ENCODE data around the gene GLIS1.

Gene GLIS1

DNA sequence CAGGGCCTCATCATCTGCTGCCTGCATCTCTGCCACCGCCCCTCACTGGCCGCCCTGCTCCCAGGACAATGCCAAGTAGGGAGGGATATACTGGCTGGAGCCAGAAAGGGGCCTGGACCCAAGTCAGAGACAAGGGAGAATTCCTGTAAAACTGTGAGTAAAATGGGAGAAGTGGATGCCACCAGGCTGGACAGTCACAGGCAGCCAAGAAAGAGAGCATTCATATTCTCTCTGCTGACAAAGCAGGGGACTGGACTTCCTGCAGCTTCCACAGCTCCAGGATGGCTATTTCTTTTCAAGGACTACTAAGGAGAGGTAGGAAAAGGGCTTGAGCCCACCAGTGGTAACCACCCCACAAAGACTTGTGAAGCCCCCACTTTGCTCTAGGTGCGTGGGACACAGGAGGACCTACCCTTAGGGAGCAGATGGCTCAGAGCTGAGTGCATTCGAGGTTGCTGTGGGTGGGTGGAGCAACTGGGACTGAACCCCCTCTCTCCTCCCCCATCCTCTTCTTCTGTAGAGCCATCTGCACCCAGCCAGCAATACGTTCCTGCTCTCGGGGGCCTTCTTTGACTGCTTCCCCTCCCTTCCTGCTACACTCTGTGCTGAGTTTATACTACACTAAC is 57.5 kb downstream of the GLIS1 start:
- DNase-seq (ENCODE audit: extremely low read depth in 1 of 2, low read depth in 1 of 2) = no peak

DNA sequence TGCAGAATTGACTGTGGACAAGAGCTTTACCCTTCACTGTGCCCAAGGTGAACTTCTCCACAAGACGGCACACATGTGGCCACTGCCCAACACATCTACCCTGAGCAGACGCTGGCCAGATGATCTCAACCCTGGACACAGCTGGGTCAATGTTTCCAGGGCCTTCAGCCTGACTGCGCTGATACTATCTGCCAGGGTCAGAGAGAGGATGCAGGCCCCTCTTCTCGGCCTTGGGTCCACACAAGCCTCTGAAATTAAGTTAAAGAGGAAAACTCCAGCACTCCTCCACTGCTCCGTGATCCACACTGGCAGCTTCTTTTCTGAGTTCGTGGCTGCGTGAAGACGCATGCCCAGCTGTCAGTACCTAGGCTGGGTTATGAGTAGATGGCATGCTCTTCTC is 58.1 kb downstream of the GLIS1 start:
- DNase-seq (ENCODE audit: extremely low read depth in 1 of 2, low read depth in 1 of 2) = no peak

DNA sequence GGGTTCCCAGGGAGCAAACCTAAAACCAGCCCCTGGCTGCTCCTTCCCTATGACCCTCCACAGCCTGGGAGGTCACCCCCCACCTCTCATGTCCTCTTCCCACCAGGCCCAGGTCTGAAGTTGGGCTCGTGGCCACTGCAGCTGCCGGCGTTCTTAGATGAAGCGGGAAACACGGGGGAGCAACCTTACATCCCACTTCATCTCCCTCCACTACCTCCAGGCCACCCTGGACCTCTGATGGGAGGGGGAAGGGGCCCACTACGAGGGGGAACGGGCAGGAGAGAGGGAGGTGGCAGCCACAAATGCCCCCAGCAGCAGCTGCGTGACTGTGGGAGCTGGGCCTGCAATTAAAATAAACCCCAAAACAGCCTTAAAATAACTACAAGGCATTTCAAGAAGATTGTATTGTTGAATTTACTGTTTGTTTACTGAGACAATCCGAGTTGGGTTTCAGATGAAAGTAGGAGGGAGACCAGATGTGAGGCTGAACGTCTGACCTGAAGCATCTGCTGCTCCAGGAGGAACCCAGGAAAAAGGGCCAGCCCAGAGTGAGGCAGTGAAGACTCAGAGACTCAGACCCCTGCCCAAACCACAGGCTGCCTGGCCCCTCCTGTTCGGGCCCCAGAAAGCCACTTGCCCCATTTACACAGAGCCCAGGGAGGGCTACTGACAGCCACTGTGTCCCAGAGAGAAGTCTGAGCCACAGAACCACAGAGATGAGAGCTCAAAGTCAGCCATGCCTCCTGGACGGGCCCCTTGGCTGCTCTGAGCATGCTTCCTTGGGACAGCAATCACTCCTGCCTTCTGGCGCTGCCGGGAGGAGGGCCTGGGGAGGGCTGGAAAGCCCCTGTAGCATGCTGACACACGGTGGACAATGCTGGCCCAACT is 59.8 kb downstream of the GLIS1 start:
- no peak for DNase-seq (ENCODE audit: extremely low read depth in 1 of 2, low read depth in 1 of 2)

DNA sequence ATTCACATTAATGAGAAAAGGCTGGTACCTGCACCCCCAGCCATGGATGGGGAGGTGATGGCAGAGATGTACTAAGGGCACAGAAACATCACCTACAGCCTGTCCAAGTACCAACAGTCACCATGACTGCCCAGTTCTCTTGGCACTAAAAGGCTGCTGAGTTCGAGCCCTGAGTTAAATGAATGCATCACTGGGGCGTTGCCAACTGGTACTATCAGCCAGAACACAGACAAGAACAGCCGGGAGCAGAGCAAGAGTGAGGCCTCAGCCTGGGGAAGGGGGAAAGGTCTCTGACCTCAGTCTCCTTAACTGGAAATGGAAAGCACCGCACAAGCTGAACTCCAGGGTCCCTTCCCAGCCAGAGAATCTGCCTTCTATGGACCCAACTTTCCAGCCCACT is 60.5 kb downstream of the GLIS1 start:
- DNase-seq (ENCODE audit: extremely low read depth in 1 of 2, low read depth in 1 of 2) = no peak

DNA sequence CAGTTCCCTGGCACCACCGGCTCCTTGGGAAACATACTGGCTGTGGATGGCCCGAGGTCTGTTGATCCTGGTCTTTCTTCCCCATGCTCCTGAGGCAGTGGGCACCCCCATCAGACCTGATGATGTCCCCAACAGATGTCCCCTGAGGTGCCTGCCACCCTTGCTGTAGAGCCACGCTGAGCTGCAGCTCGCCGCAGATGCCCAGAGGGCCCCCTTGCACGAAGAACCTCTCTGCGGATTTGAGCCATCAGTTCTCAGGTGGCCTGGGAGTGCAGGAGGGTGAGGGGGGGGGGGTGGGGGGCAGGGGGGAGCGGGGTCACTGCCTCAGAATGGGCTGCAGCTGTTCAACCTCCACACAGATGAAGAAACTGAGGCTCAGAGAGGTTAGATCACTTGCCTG is 60.9 kb downstream of the GLIS1 start:
- DNase-seq (ENCODE audit: extremely low read depth in 1 of 2, low read depth in 1 of 2) = no peak

DNA sequence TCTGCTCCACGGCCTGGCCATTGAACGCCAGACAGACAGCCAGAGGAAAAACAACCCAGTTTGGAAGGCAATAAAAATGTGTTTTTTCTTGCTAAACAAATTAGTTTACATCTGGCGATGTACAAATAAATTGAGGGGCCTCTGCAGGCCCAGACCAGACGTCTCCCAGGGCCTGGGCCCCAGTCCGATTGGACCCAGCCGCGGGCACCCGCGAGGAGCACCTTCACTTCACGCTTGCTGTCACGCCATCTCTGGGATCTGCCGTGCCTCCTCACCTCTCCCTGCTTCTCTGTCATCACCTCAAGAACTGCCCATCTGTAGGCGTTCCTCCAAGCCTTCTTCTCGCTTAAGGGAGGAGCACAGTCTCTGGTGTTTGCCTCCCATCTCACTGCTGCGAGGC is 61.5 kb downstream of the GLIS1 start:
- DNase-seq (ENCODE audit: extremely low read depth in 1 of 2, low read depth in 1 of 2) = no peak

DNA sequence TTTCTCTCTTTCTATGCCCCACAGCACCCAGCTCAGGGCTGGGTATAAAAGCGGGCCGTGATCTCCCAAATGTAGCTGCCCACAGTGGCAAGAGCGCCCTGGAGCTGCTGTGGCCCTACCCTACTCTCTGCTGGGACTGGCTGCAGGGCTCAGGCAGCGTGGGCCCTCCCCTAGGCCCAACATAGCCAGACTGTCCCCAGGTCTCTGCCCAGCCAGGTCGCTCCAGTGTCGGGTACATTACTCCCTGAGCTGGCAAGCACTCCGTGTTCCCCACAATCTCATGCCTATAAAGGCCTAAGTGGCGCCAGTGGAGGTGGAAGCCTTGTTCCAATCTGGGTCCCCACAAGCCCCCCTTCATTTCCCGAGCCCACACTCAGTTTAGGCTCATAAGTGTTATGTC is 66.2 kb downstream of the GLIS1 start:
- DNase-seq (ENCODE audit: extremely low read depth in 1 of 2, low read depth in 1 of 2) = no peak

DNA sequence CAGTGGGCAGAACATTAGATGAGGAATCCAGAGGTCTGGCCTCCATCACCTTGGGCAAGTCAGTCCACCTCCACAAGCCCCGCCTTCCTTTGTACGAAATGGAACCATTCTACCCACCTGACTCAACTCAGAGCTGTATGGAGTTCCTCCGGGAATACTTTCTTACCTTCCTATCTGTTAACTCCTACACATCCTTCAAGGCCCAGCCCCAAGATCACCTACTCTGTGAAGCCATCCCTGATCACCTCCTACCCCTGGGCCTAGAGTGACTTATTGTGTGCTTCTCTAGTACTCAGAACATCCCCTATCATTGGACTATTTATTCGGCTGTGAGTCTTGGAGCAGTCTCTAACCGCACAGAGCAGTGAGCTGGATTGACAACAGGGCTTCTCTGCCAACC is 66.7 kb downstream of the GLIS1 start:
- no peak for DNase-seq (ENCODE audit: extremely low read depth in 1 of 2, low read depth in 1 of 2)

DNA sequence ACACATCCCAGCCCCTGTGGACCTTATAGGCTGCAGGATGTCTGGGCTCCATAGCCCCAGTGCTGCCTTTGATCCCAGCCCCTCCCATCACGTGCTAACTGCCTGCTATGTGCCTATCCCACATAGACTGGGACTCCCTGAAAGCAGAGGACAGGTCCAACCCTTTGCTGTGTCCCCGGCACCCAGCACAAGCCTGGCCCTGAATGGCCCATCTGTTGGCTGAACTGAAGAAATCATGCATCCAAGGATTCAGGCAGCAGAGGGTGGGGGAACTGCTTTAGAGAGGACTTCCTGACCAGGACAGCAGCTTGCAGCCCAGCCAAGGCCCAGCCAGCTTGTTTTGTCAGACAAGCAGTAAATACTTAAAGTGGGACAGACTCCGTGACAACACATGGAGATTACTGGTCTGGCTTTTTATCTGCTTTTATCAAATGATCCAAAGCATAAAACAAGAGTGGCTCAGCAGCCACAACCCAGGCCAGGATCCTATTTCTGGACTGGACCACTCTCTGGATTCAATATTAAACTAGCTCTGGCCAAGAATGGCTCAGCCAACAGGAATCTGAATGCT is 69.3 kb downstream of the GLIS1 start:
- DNase-seq (ENCODE audit: extremely low read depth in 1 of 2, low read depth in 1 of 2) = no peak

DNA sequence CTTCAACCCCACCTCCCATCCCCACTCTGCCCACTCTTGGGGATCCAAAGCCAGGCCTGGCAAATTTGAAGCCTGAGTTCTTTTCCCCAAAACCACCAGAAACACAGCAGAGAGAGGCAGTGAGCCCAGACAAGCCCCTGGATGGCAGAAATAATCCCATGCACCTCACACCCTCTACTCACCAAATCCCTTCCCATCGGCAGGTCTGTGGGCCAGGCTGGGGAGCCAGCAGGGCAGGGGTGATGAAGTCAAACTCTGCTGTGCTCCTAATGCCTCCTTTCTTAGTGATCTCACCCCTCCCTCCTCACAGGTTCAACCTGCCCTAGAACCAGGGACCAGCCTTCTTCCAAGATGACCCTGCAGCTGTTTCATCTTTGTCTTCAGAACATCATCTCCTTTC is 72.4 kb downstream of the GLIS1 start:
- no peak for DNase-seq (ENCODE audit: extremely low read depth in 1 of 2, low read depth in 1 of 2)

DNA sequence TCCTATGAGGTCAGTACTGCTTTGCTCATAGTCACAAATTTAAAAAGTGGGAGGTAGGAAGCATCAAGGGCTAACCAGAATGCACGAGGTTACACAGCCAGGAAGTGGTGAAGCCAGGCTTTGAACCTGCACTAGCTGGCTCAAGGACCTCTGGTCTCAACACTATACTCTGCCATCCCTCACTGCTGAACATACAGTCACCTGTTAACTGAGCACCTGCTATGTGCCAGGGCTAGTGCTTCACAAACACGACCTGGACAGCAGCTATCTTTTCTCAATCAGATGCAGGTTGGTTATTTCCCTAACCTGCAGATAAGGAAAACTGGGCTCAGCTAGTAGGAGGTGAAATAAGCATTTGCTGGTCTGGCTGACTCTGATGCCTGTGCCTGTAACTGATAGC is 73.0 kb downstream of the GLIS1 start:
- DNase-seq (ENCODE audit: extremely low read depth in 1 of 2, low read depth in 1 of 2) = no peak

DNA sequence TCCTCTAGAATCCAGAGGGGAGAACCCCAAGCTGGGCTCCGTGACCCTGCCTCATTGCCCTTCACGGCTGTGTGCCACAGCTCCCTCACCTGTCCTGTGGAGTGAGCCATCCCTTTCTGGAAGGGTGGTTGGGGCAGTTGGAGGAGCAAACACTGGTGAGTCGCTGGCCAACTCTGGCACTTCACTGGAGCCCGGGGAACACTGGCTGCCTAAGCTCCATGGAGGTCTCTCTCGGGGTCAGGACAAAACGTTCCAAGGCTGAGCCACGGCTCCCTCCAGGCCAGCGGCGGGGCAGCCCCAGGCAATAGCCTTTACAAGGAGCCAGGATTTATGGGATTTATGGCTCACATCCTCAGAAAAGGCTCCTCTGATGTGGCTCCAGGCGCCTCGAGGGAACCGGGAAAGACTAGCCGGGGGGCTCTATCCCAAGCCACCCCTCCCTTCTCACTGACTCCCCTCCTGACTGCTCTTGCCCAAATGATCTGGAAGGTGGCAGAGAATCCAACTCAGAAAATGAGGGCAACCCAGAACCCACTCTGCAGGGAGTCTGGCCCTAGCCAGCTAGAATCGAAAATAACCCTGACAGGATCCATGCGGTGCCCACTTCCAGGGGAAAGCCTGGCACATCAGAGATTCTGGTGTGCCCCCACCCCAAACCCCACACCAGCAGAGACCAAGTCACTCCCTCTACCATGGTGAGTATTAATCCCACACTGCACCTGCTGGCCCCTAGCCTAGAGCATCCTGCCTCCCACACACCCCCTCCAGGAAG is 75.2 kb downstream of the GLIS1 start:
- no peak for DNase-seq (ENCODE audit: extremely low read depth in 1 of 2, low read depth in 1 of 2)

DNA sequence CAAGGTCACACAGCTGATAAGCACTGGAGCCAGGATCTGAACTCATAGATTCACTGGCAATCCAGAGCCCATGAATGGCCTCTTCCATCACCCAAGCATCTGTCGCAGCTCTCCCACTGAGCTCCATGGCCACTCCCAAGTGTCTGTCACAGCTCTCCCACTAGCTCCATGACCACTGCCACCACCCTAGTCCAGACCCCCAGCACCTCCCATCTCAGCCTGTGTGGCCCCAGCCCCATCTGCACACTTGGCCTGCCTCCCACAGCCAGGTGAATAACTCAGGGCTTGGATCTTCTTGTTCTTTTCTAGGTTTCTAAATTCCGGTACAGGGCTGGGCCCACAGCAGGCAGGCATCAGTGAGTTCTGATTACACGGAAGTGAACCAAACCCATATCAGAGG is 76.0 kb downstream of the GLIS1 start:
- no peak for DNase-seq (ENCODE audit: extremely low read depth in 1 of 2, low read depth in 1 of 2)

DNA sequence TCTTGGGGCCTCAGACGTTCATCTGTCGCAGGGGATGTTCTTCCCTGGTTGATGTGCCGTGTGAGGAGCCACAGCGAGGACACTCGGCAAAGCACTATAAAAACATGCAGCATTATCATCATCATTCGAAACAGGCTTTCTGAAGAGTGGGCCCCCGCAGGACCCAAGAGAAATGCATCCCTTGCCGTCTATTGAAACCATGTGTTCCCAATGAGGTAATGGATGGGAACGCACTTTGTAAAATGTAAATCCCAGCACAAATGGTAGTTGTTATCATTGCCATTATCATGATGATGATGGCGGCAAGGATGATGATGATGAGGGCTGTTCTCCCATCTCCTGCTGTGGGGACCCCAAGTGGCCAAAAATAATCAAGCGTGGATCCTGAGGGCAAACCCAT is 76.8 kb downstream of the GLIS1 start:
- DNase-seq (ENCODE audit: extremely low read depth in 1 of 2, low read depth in 1 of 2) = no peak

DNA sequence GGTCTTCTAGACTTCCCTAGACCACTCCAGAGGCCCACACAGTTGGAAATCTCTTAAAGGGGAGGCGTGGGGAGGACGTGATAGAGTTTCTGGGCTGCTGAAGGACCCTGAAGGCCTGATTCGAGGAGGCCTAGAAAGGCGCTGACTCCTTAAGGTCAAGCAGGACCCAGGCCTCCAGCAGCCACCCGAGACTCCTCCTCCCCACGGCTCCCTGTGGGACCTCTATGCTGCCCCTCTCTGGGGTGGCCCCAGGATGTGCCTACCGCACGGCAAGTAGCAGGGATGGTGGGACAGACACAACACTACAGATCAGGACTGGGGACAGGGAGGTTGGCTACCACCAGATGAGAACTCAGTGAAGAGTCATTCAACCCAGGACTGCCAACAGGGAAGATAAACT is 77.5 kb downstream of the GLIS1 start:
- no peak for DNase-seq (ENCODE audit: extremely low read depth in 1 of 2, low read depth in 1 of 2)

DNA sequence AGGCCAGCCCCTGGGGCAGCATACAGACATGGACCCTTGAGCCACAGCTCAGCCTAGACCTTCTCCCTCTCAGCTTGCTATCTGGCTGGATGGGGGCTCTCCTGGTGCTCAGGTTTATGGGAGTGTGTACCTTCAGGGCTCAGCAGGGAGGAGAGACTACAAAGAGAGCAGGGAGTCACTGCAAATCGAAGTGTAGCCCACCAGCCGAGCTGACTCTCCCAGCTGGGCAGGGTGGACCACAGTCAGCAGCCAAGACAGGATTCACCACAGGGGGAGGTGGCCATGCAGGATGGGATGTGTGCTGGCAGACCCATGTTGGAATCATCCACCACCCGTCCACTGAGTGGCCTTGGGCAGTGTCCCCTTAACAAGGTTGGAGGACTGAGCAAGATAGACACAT is 78.3 kb downstream of the GLIS1 start:
- no peak for DNase-seq (ENCODE audit: extremely low read depth in 1 of 2, low read depth in 1 of 2)

DNA sequence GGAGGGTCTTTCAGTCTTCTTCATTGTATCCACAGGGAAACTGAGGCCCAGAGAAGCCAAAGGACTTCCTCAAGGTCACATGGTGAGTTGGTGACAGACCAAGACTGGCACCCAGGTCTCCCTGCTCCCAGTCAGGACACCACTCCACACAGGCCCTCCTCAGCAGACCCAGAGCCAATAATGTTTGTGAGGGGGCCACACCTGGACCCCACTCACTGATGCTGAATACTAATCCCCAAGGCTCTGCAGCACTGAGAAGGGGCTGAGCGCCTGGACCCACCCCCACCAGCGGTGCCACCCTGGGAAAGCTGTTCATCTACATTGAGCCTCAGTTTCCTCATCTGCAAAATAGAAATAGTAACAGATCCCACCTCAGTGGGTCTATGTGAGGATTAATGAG is 79.5 kb downstream of the GLIS1 start:
- DNase-seq (ENCODE audit: extremely low read depth in 1 of 2, low read depth in 1 of 2) = no peak

DNA sequence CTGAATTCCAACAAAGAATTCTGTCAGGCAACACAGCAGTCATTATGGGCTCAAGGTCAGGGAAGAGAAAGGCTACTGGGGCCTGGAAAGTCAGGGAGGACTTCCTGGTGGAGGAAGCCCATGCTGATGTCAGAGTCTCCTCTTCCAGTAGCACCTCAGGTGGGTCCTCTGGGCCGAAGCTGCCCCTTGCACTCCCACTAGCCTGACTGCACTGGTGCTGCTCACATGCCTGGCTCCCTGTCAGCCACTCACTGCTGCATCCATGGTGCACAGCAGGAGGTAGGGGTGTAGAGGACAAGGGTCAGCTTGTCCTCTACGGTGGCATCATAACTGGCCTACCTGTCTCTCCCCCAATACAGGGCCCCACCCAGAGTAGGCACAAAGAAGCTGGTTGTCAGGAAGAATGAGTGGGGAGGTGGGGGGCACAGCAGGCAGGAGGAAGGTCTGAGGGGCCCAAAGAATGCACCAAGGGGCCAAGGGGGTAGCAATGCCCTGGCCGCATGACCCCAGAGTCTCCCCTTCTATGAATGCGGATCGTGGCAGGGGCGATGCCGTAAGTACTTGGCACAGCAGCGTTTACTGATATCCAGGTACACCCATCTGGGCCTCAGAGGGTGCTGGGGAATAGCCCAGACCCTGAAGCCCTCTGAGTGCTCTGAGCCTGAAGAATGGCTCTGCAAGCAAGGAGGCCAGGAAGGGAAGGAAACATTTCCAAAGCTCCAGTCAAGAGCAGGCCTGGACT is 80.3 kb downstream of the GLIS1 start:
- DNase-seq (ENCODE audit: extremely low read depth in 1 of 2, low read depth in 1 of 2) = no peak

DNA sequence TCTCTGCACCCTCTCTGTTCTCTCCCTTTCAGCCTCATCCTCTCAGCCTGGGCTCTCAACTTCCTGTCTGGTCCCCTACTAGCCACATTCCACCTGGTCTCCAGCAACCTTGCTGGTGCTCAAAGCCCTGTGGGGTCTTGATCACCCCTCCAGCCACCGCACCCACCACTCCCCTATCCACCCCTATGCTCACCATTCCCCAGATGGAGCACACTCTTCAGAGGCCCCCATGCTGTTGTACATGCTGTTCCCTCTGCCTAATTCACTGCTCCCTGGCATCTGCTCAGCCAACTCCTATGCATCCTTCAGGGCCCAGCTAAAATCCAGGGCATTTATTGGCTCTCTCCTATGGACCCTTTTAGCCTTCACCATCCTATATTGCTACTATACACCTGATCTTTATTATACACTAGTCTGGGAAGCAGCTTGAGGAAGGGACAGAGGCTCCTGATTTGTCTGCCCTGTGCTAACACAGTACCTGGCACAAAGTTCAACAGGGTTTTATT is 81.0 kb downstream of the GLIS1 start:
- no peak for DNase-seq (ENCODE audit: extremely low read depth in 1 of 2, low read depth in 1 of 2)

DNA sequence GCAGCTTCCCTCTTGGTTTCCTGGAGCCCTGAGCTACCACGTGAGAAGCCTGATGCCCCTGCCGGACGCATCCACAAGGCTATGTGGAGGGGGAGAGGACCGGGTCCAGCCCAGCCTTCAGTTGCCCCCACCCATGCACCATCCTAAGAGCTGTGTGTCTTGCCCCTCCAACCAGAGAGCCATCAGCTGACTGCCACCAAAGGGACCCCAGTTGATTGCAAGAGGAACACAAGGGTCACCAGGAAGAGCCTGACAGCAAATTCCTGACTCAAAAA is 81.5 kb downstream of the GLIS1 start:
- DNase-seq (ENCODE audit: extremely low read depth in 1 of 2, low read depth in 1 of 2) = no peak

Measured in stimulated activated CD8-positive, alpha-beta memory T cell treated with anti-CD3 and anti-CD28 coated beads, Interleukin-7, amount 100 ng/mL, for 48 hours (primary cell).